HEK293 (cell line): ENCODE results near the gene PGP.
"Not testable (repeated sequence)": the region's sequence is repeated elsewhere in the genome, so short reads cannot be mapped to it uniquely, and the experiment has no call there.

Experiments used
- YY1 ChIP-seq: fragments of 450-650 bp; formaldehyde crosslinking; IDR thresholded peaks from 2 replicates; pipeline ENCODE4 v1.5.1; 2018; ENCODE audit warnings: missing biosample characterization, missing genetic modification characterization
- ZNF184 ChIP-seq: fragments of 450-650 bp; IDR thresholded peaks from 2 replicates; pipeline ENCODE4 v1.5.1; 2018; ENCODE audit warnings: missing biosample characterization, mild to moderate bottlenecking, missing genetic modification characterization
- ZNF580 ChIP-seq: fragments of 450-650 bp; formaldehyde crosslinking; IDR thresholded peaks from 2 replicates; pipeline ENCODE4 v1.5.1; 2016; ENCODE audit warnings: missing biosample characterization, missing genetic modification characterization

GRCh38 chr16:2263026-2263425 is 48.4 kb upstream of the PGP start:
- not testable (repeated sequence) for TF ChIP-seq YY1, ZNF184, ZNF580 (tag by site-specific recombination)
